PC-9 (cell line): ENCODE results near the gene SRGAP1. TPM values are rescaled to one million over a fixed set of nuclear protein-coding genes. Genes with fewer than 3 reads are reported as not detected.

ENCODE experiments used
- Bru-seq: library from RNA; stranded (reverse); fragments of 400-500 nt; gene quantifications from one replicate; lab custom pipeline; 2021; lab: Mats Ljungman, UMichigan
- BruChase-seq, 2 experiments: library from RNA; stranded (reverse); fragments of 400-500 nt; gene quantifications; one replicate each; lab custom pipeline; 2021; lab: Mats Ljungman, UMichigan
- BruUV-seq: library from RNA; stranded (reverse); fragments of 400-500 nt; replicated peaks from 2 replicates; lab custom pipeline; 2021; lab: Mats Ljungman, UMichigan
- CTCF ChIA-PET: fragments of 300-600 bp; sonication (Branson Sonifier 250); formaldehyde crosslinking; loops from one replicate; lab custom pipeline; 2022; ENCODE audit warnings: antibody characterized with exemption; lab: Charles Lee
- POLR2A ChIA-PET: fragments of 300-600 bp; sonication (Branson Sonifier 250); formaldehyde crosslinking; loops from one replicate; lab custom pipeline; 2022; ENCODE audit warnings: antibody characterized with exemption; ENCODE audit not compliant: unreplicated experiment; lab: Charles Lee
- DNase-seq, 2 experiments: peaks; one replicate each; pipeline versions ENCODE4 v3.0.0 to v3.0.0-alpha.2; 2015 to 2022; ENCODE audit warnings: mixed read lengths in 1 of 2
- H2AFZ ChIP-seq: fragments of 200-600 bp; sonication (generic); 2 replicates; pipeline ENCODE4 v1.8.1; 2017; ENCODE audit warnings: antibody characterized with exemption
- H3F3A ChIP-seq: fragments of 200-600 bp; sonication (generic); 2 replicates; pipeline ENCODE4 v1.8.1; 2017; ENCODE audit warnings: antibody characterized with exemption, mild to moderate bottlenecking, low read depth; ENCODE audit not compliant: insufficient read depth
- H3K27ac ChIP-seq: fragments of 200-600 bp; sonication (generic); 2 replicates; pipeline ENCODE4 v1.6.1; 2016; ENCODE audit warnings: mixed run types
- H3K27me3 ChIP-seq: fragments of 200-600 bp; sonication (generic); 2 replicates; pipeline ENCODE4 v1.6.1; 2016; ENCODE audit warnings: low read depth, mixed run types; ENCODE audit not compliant: insufficient read depth
- H3K36me3 ChIP-seq: fragments of 200-600 bp; sonication (generic); 2 replicates; pipeline ENCODE4 v1.6.1; 2016; ENCODE audit warnings: low read depth, mixed run types
- H3K4me1 ChIP-seq: fragments of 200-600 bp; sonication (generic); replicated peaks from 2 replicates; pipeline ENCODE4 v1.6.1; 2016; ENCODE audit warnings: mixed run types; ENCODE audit not compliant: insufficient read depth
- H3K4me2 ChIP-seq: fragments of 200-600 bp; sonication (generic); 2 replicates; pipeline ENCODE4 v1.6.1; 2017; ENCODE audit warnings: mixed run types
- H3K4me3 ChIP-seq: fragments of 200-600 bp; sonication (generic); 2 replicates; pipeline ENCODE4 v1.6.1; 2016; ENCODE audit warnings: mixed run types
- H3K79me2 ChIP-seq: fragments of 200-600 bp; sonication (generic); 2 replicates; pipeline ENCODE4 v1.6.1; 2017; ENCODE audit warnings: low read depth, mixed run types
- H3K9me2 ChIP-seq: fragments of 200-600 bp; sonication (generic); 2 replicates; pipeline ENCODE4 v1.8.1; 2017; ENCODE audit warnings: mild to moderate bottlenecking; ENCODE audit not compliant: insufficient read depth
- H3K9me3 ChIP-seq: fragments of 200-600 bp; sonication (generic); 2 replicates; pipeline ENCODE4 v1.8.1; 2016; ENCODE audit warnings: low read depth; ENCODE audit not compliant: insufficient read depth
- H4K20me1 ChIP-seq: fragments of 200-600 bp; sonication (generic); 2 replicates; pipeline ENCODE4 v1.8.1; 2017; ENCODE audit not compliant: insufficient read depth
- CTCF ChIP-seq: fragments of 200-600 bp; sonication (generic); conservative IDR thresholded peaks from 2 replicates; pipeline ENCODE4 v1.6.1; 2017; ENCODE audit warnings: mixed run types, antibody characterized with exemption, mild to moderate bottlenecking, moderate library complexity
- EZH2 ChIP-seq: fragments of 200-600 bp; sonication (generic); IDR thresholded peaks from 2 replicates; pipeline ENCODE4 v1.8.0; 2017; ENCODE audit warnings: antibody characterized with exemption, low read depth
- intact Hi-C: fragments of 100-400 bp; cut with micrococcal nuclease; formaldehyde crosslinking; loops from one replicate; pipeline ENCODE4 v1.10.0; 2022; ENCODE audit not compliant: unreplicated experiment
- long read RNA-seq: library from polyadenylated mRNA; stranded (forward); transcript quantifications from one replicate; pipeline ENCODE4 v2.0.0, GENCODE V29; 2022
- total RNA-seq: library from RNA; stranded (reverse); gene quantifications from 2 replicates; pipeline ENCODE4 v1.2.3, GENCODE V29; 2021

Gene SRGAP1
- 18.0 and 24.5 TPM in 2 replicates for total RNA-seq
- Bru-seq, nascent RNA, result percentile 88 among the genes with signal in this experiment
- BruChase-seq, experiment 1, labeled RNA remaining after a 2-hour chase, result percentile 80 among the genes with signal in this experiment
- BruChase-seq, experiment 2, labeled RNA remaining after a 6-hour chase, result percentile 68 among the genes with signal in this experiment
- long read RNA-seq, full-length matches to known transcripts, result 3 of 10 reads
- long read RNA-seq, partial matches to known transcripts, result 3 of 10 reads
- long read RNA-seq, other reads (novel, unspliced or antisense), result 4 of 10 reads

GRCh38 chr12:63844391-63845341 is at the start of gene SRGAP1:
SRGAP1 (plus strand) TSS chr12:63844700; CDS start chr12:63844817, 117 bp downstream.
- peak within 1 kb of the TSS; percentile 65 for H3K27ac ChIP-seq
- H3K4me3 ChIP-seq, result peak within 1 kb of the TSS; percentile 97
- no peaks in the 10 kb centered on the region for H3K9me3 ChIP-seq
- no peaks in the 10 kb centered on the region for H3K9me2 ChIP-seq
- H3F3A ChIP-seq, result peaks cover 16% of the 10 kb centered on the region
- TSS peak; percentile 48 for BruUV-seq
- H3K4me2 ChIP-seq, result peak within 1 kb of the TSS; percentile 85
- no peaks in the 10 kb centered on the region for H4K20me1 ChIP-seq
- H2AFZ ChIP-seq, result peak within 1 kb of the TSS; percentile 85
- H3K27me3 ChIP-seq, result no peaks in the 10 kb centered on the region
- ChIA-PET POLR2A (interaction anchor here (0.5 to 0.6 kb wide), 2 partner anchors 19 to 71 kb away, joined by 4 read pairs; no protein-coding TSS in a partner anchor), CTCF (interaction anchor here (0.7 to 1.8 kb wide), 5 partner anchors 15 to 410 kb away, joined by 3 to 8 read pairs (median 3); partner anchors contain the start of gene KICS2)
- peaks cover 37% of the 10 kb centered on the region for H3K4me1 ChIP-seq
- H3K79me2 ChIP-seq, result peaks cover 55% of the 10 kb centered on the region
- DNase-seq, result peak in 1 of 2 experiments; percentile 58
- TF ChIP-seq EZH2 (no peak), CTCF (no peak)
- intact Hi-C loops, result loop anchor here (1.0 to 10.0 kb wide), 9 partner anchors 58 to 412 kb away; no protein-coding TSS in a partner anchor
- no peaks in the 10 kb centered on the region for H3K36me3 ChIP-seq

DNA sequence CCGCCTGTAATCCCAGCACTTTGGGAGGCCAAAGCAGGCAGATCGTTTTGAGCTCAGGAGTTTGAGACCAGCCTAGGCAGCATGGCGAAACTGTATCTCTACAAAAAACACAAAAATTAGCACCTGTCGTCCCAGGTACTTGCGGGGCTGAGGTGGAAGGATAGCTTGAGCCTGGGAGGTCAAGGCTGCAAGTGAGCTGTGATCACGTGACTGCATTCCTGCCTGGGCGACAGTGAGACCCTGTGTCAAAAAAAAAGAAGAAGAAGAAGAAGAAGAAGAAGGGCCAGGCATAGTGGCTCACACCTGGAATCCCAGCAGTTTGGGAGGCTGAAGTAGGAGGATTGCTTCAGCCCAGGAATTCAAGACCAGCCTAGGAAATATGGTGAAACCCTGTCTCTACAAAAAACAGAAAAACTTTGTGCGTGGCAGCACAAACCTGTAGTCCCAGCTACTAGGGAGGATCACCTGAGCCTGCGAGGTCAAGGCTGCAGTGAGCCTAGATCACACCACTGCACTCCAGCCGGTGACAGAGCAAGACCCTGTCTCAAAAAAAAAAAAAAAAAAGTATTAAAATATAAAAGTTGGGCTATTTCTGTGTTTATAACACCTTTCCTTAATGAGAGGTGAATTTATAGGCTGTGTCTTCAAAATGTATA is 49.3 kb upstream of the SRGAP1 start:
- Histone ChIP-seq H3K4me3 (no peak overlapping the region), H3K9me3 (no peaks in the 10 kb centered on the region), H3K4me2 (no peak overlapping the region), H4K20me1 (no peaks in the 10 kb centered on the region), H3F3A (no peaks in the 10 kb centered on the region; the same call in 1 of the 2 replicates), H3K4me1 (no peaks in the 10 kb centered on the region), H3K79me2 (no peaks in the 10 kb centered on the region), H3K27me3 (no peaks in the 10 kb centered on the region), H3K27ac (no peak overlapping the region), H3K36me3 (no peaks in the 10 kb centered on the region), H2AFZ (no peak overlapping the region), H3K9me2 (no peaks in the 10 kb centered on the region)
- intact Hi-C loops, result no loop called here
- no peak for DNase-seq
- no TSS peak for BruUV-seq
- no peak for TF ChIP-seq CTCF
- no peak for TF ChIP-seq EZH2
- ChIA-PET CTCF (no interaction called here), POLR2A (no interaction called here)

DNA sequence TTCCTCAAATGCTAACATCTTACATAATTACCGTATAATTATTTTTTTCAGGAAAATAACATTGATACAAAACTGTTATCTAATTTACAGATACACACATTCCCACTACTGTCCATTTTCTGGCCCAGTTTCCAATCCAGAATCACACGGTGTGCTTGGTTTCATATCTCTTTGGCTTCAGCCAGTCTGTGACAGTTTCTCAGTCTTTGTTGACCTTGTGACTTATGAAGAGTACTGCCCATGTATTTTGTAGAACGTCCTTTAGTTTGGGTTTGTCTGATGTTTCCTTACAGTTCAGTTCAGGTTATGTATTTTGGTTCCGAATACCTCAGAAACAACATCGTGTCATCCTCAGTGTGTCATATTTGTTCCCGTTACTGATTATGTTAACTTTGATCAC is 48.6 kb upstream of the SRGAP1 start:
- POLR2A ChIA-PET, result no interaction called here

More for the DNA sequence above, 48.6 kb upstream of the SRGAP1 start:
- no TSS peak for BruUV-seq
- Histone ChIP-seq H3K36me3 (no peaks in the 10 kb centered on the region), H3K4me3 (no peak overlapping the region), H2AFZ (no peak overlapping the region), H3K27me3 (no peaks in the 10 kb centered on the region), H3K4me1 (no peaks in the 10 kb centered on the region), H3K4me2 (no peak overlapping the region), H3F3A (no peaks in the 10 kb centered on the region; the same call in 1 of the 2 replicates), H3K9me2 (no peaks in the 10 kb centered on the region), H3K27ac (no peak overlapping the region), H3K9me3 (no peaks in the 10 kb centered on the region), H4K20me1 (no peaks in the 10 kb centered on the region), H3K79me2 (no peaks in the 10 kb centered on the region)
- CTCF ChIA-PET, result no interaction called here
- intact Hi-C loops, result no loop called here
- DNase-seq, result no peak
- TF ChIP-seq EZH2 (no peak), CTCF (no peak)
